GM12878 (cell line): ENCODE results near the gene GID8. TPM values are rescaled to one million over a fixed set of nuclear protein-coding genes. Genes with fewer than 3 reads are reported as not detected.

Experiments
- ATAC-seq: fragments of 200-7000 bp; cut with Tn5 transposase; 3 replicates; pipeline ENCODE4 v1.9.1; 2020; ENCODE audit warnings: mild to moderate bottlenecking, moderate library complexity
- BruUV-seq: library from RNA; stranded (reverse); fragments of 400-500 nt; replicated peaks from 2 replicates; lab custom pipeline; 2021; lab: Mats Ljungman, UMichigan
- CTCF ChIA-PET: fragments of 300-600 bp; sonication (Branson Sonifier 250); formaldehyde crosslinking; extraction: SDS; loops from one replicate; lab custom pipeline; 2021; ENCODE audit warnings: inconsistent platforms; lab: Yijun Ruan, JAX
- POLR2A ChIA-PET: fragments of 350-600 bp; formaldehyde crosslinking; extraction: SDS; loops from one replicate; lab custom pipeline; 2021; ENCODE audit warnings: inconsistent platforms; lab: Charles Lee
- RAD21 ChIA-PET: fragments of 300-600 bp; sonication (Branson Sonifier 250); formaldehyde crosslinking; loops from one replicate; lab custom pipeline; 2023; ENCODE audit warnings: antibody characterized with exemption; ENCODE audit not compliant: unreplicated experiment; lab: Charles Lee
- SMC1A ChIA-PET: fragments of 300-600 bp; sonication (Branson Sonifier 250); formaldehyde crosslinking; loops from one replicate; lab custom pipeline; 2023; ENCODE audit not compliant: unreplicated experiment, uncharacterized antibody; lab: Charles Lee
- DNase-seq: peaks from one replicate; pipeline ENCODE4 v3.0.0-alpha.2; 2011; ENCODE audit warnings: low read depth, low spot score
- FAIRE-seq: peaks from 3 replicates; lab custom pipeline; 2011; peaks lifted over from hg19 to GRCh38; lab: Jason Lieb, UNC
- H2AFZ ChIP-seq: 2 replicates; pipeline ENCODE4 v1.6.0; 2011; ENCODE audit warnings: low read depth, low read length, control low read depth; ENCODE audit not compliant: control insufficient read depth
- H3K27ac ChIP-seq: 2 replicates; pipeline ENCODE4 v1.5.1; 2011; ENCODE audit warnings: control low read depth; ENCODE audit not compliant: control insufficient read depth, insufficient read depth
- H3K27me3 ChIP-seq, 2 experiments: replicated peaks in 1 of 2; 2 replicates each; pipeline versions ENCODE4 v1.6.0 to v1.6.1; 2011; ENCODE audit warnings: low read length in 1 of 2; ENCODE audit not compliant: control insufficient read depth in 2 of 2, insufficient read depth in 2 of 2
- H3K36me3 ChIP-seq, 2 experiments: 2 replicates each; pipeline ENCODE4 v1.5.1; 2011; ENCODE audit warnings: low read length in 1 of 2; ENCODE audit not compliant: control insufficient read depth in 2 of 2, insufficient read depth in 2 of 2
- H3K4me1 ChIP-seq: 2 replicates; pipeline ENCODE4 v1.6.1; 2011; ENCODE audit warnings: mild to moderate bottlenecking, low read length, moderate library complexity, mixed read lengths; ENCODE audit not compliant: control insufficient read depth, insufficient read depth
- H3K4me2 ChIP-seq: 2 replicates; pipeline ENCODE4 v1.6.0; 2011; ENCODE audit warnings: control low read depth; ENCODE audit not compliant: control insufficient read depth, insufficient read depth
- H3K4me3 ChIP-seq: fragments of 200-600 bp; sonication (generic); 2 replicates; pipeline ENCODE4 v1.5.1; 2016
- H3K79me2 ChIP-seq: 2 replicates; pipeline ENCODE4 v1.6.0; 2011; ENCODE audit warnings: low read length; ENCODE audit not compliant: control insufficient read depth, insufficient read depth
- H3K9ac ChIP-seq: 2 replicates; pipeline ENCODE4 v1.8.0; 2011; ENCODE audit warnings: low read length, control low read depth, mixed read lengths; ENCODE audit not compliant: control insufficient read depth, insufficient read depth
- H3K9me3 ChIP-seq: replicated peaks from 3 replicates; pipeline ENCODE4 v1.5.1; 2011; ENCODE audit warnings: mild to moderate bottlenecking, low read length; ENCODE audit not compliant: control insufficient read depth, insufficient read depth
- H4K20me1 ChIP-seq: 2 replicates; pipeline ENCODE4 v1.6.0; 2011; ENCODE audit not compliant: control insufficient read depth, insufficient read depth
- EP300 ChIP-seq, 2 experiments: fragments of 150-350 bp in 1 of 2; IDR thresholded peaks; 2 replicates each; pipeline ENCODE4 v1.6.1; 2011 to 2012; ENCODE audit warnings: low read depth in 2 of 2, low read length in 2 of 2, borderline replicate concordance in 1 of 2, improper control_type of control experiment in 1 of 2, inconsistent platforms in 1 of 2; ENCODE audit not compliant: control insufficient read depth in 1 of 2
- POLR2A ChIP-seq: IDR thresholded peaks from 2 replicates; pipeline ENCODE4 v1.6.1; 2011; ENCODE audit warnings: low read depth, mild to moderate bottlenecking, low read length
- POU2F2 ChIP-seq: IDR thresholded peaks from 3 replicates; pipeline ENCODE4 v1.6.1; 2011; ENCODE audit warnings: low read depth, mild to moderate bottlenecking, low read length, borderline replicate concordance
- SPI1 ChIP-seq: IDR thresholded peaks from 2 replicates; pipeline ENCODE4 v1.6.1; 2011; ENCODE audit warnings: low read depth, mild to moderate bottlenecking, low read length, moderate library complexity, borderline replicate concordance; ENCODE audit not compliant: insufficient read depth
- WGBS: methylation state at CpG from one replicate; pipeline ENCODE4 v1.1.6; 2016; ENCODE audit warnings: low lambda C conversion rate; ENCODE audit not compliant: insufficient replicate concordance, insufficient coverage; ENCODE audit errors: missing lambda C conversion rate; 5-methylcytosine and 5-hydroxymethylcytosine counted together
- in situ Hi-C: fragments of 300-500 bp; cut with MboI; formaldehyde crosslinking; loops from 9 replicates; pipeline ENCODE4 v1.14.3; 2018; ENCODE audit warnings: mixed read lengths
- intact Hi-C: fragments of 100-400 bp; cut with micrococcal nuclease; formaldehyde crosslinking; loops from one replicate; pipeline ENCODE4 v1.14.2; 2022; ENCODE audit not compliant: unreplicated experiment
- polyA plus RNA-seq, 11 experiments: library from polyadenylated mRNA; depleted of rRNA in 4 of 11; unstranded in 6 of 11; stranded (reverse) in 5 of 11; fragments of >200 nt; fragmentation: Nextera tagmentation in 4 of 11; fragmentation: Illumina TruSeq in 1 of 11; extraction: Ambion mirVana in 4 of 11; extraction: Trizol in 1 of 11; gene quantifications; 1 replicate in 1 of 11; 2 replicates in 10 of 11; pipeline versions ENCODE4 v1.2.1 to v1.2.3, GENCODE V29; 2011 to 2016; ENCODE audit warnings: inconsistent platforms in 2 of 11, missing spikeins in 2 of 11, low read depth in 1 of 11
- total RNA-seq, 4 experiments: library from RNA; depleted of rRNA in 3 of 4; stranded (reverse); fragments of >200 nt in 3 of 4; fragmentation: Illumina TruSeq in 1 of 4; extraction: Trizol in 1 of 4; gene quantifications; 2 replicates each; pipeline versions ENCODE4 v1.2.1 to v1.2.3, GENCODE V29; 2013 to 2021

GID8 gene
- total and polyA plus RNA-seq, 10 of the 15 experiments (the other 5 are each of a cell fraction or from before 2014, with no cell fraction given): 12.0 to 33.8 (median 22.2) TPM

DNA sequence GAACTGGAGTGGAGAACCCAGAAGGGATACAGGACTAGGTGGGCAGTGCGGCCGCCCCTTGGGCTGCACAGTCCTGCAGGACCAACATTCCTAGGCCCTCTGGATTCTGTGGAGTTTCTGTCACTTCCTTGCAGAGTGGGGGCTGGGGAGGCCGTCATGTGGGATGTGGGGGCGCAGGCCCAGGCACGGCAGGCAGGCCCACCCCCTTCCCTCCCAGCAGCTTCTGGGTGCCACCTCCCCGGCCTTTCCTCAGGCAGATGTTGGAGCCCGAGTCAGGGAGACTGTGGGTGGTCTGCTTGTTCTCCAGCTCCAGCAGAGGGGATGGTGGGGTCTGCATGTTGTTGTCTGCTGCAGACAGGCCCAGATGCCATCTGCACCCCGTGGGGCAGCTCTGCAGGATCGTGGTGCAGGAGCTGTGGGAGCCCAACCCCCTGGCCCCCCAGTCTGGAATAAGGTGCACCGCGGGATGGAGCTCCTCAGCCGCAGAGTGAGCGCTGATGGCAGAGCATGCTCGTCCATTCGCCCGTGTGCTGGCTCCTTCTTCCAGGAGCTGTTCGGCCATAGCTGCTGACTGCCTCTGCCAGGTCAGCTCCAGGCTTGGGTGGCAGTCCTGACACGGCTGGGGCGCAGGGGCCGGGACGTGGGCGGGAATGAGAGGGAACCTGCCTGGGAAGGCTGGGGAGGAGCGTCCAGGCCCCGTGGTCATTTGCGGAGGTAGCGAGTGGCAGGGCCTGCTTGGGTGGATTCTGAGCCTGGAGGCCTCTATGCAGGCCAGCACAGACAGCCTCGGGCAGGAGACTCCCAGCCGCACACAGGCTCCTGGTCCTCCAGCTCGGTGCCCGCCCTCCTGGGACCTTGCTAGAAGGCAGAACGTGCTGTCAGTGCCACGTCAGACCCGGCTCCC, 32.6 kb downstream of the GID8 start:
- intact Hi-C loops (no loop called here), in situ Hi-C loops (no loop called here)
- H3K4me1 ChIP-seq: peaks cover 7% of the 10 kb centered on the region
- ChIA-PET POLR2A (interaction anchor here (0.6 to 2.7 kb wide), 3 partner anchors 16 to 558 kb away, joined by 3 to 7 read pairs (median 4); no protein-coding TSS in a partner anchor), RAD21 (interaction anchor here (0.7 to 1.8 kb wide), 4 partner anchors 10 to 84 kb away, joined by 3 to 16 read pairs (median 4); no protein-coding TSS in a partner anchor), SMC1A (interaction anchor here (0.6 to 1.7 kb wide), 5 partner anchors 17 to 71 kb away, joined by 3 to 11 read pairs (median 5); no protein-coding TSS in a partner anchor), CTCF (interaction anchor here (0.6 to 2.0 kb wide), 12 partner anchors 15 to 209 kb away, joined by 3 to 8 read pairs (median 3); no protein-coding TSS in a partner anchor)
- no peaks in the 10 kb centered on the region for H3K79me2 ChIP-seq
- no TSS peak for BruUV-seq
- H4K20me1 ChIP-seq: no peaks in the 10 kb centered on the region
- H3K4me3 ChIP-seq: no peak overlapping the region
- H3K27ac ChIP-seq: no peak overlapping the region
- TF ChIP-seq POU2F2: peak; percentile 12; the same call in 1 of the 3 replicates
- no peak for TF ChIP-seq SPI1
- TF ChIP-seq EP300 (IDR thresholded peaks at IDR 0.05; ENCODE audit: borderline replicate concordance in 1 of 2, control insufficient read depth in 1 of 2, low read depth in 2 of 2, low read length in 2 of 2): no peak
- peak; percentile 20; the same call in 1 of the 2 replicates for TF ChIP-seq POLR2A
- H3K9ac ChIP-seq: no peak overlapping the region
- H2AFZ ChIP-seq: no peak overlapping the region
- H3K36me3 ChIP-seq: no peaks in the 10 kb centered on the region; a peak in 2 of 4 replicates
- no peak overlapping the region for H3K4me2 ChIP-seq
- no peak for ATAC-seq
- WGBS: 43% methylated on average over 33 of the region's 33 CpGs
- H3K9me3 ChIP-seq: no peaks in the 10 kb centered on the region
- H3K27me3 ChIP-seq: peaks cover 0 to 6% of the 10 kb centered on the region in 2 experiments; a peak in 2 of 4 replicates
- no peak for FAIRE-seq
- no peak for DNase-seq
